Measurements from ENCODE around the gene SLC22A23.

GRCh38 chr6:3388786-3389185, 68.1 kb downstream of the SLC22A23 start:
- no peak for TF ChIP-seq YY1 (IDR thresholded peaks at IDR 0.05; ENCODE audit: insufficient read depth, insufficient read length)
- TF ChIP-seq ZNF274 (IDR thresholded peaks at IDR 0.05; ENCODE audit: low read depth, low read length): no peak
- TF ChIP-seq SUZ12 (IDR thresholded peaks at IDR 0.05; ENCODE audit: extremely low read depth, insufficient read depth, insufficient read length): no peak
